IMR-90 (cell line): ENCODE results near the gene ADCK1. TPM values are rescaled to one million over a fixed set of nuclear protein-coding genes. Genes with fewer than 3 reads are reported as not detected.

Experiments
- ATAC-seq: fragments of 200-7000 bp; cut with Tn5 transposase; 2 replicates; pipeline ENCODE4 v1.9.1; 2020; ENCODE audit warnings: low read depth, mild to moderate bottlenecking, moderate library complexity
- BruUV-seq: library from RNA; stranded (reverse); fragments of 400-500 nt; replicated peaks from 2 replicates; lab custom pipeline; 2021; lab: Mats Ljungman, UMichigan
- CTCF ChIA-PET: fragments of 300-600 bp; formaldehyde crosslinking; extraction: SDS; loops from one replicate; lab custom pipeline; 2021; ENCODE audit warnings: antibody characterized with exemption; lab: Yijun Ruan, JAX
- POLR2A ChIA-PET: fragments of 300-600 bp; sonication (Branson Sonifier 250); formaldehyde crosslinking; loops from one replicate; lab custom pipeline; 2022; ENCODE audit warnings: antibody characterized with exemption; ENCODE audit not compliant: unreplicated experiment; lab: Charles Lee
- DNase-seq: peaks from one replicate; pipeline ENCODE4 v3.0.0; 2013
- H2AFZ ChIP-seq: replicated peaks from 2 replicates; pipeline ENCODE3; 2013; ENCODE audit warnings: low read length, mild to moderate bottlenecking; ENCODE audit not compliant: poor library complexity
- H2AK5ac ChIP-seq: 2 replicates; pipeline ENCODE4 v1.6.1; 2013; ENCODE audit warnings: low read depth, low read length, inconsistent platforms
- H2AK9ac ChIP-seq: replicated peaks from 2 replicates; pipeline ENCODE3; 2013; ENCODE audit warnings: mild to moderate bottlenecking, low read depth, low read length, moderate library complexity; ENCODE audit not compliant: poor library complexity
- H2BK120ac ChIP-seq: 2 replicates; pipeline ENCODE4 v1.6.1; 2013; ENCODE audit warnings: low read depth, low read length, inconsistent platforms
- H2BK15ac ChIP-seq: 3 replicates; pipeline ENCODE4 v1.6.1; 2013; ENCODE audit warnings: low read depth, low read length, inconsistent platforms
- H2BK20ac ChIP-seq: 2 replicates; pipeline ENCODE4 v1.6.1; 2013; ENCODE audit warnings: low read depth, mild to moderate bottlenecking, inconsistent platforms, low read length, moderate library complexity
- H2BK5ac ChIP-seq: 2 replicates; pipeline ENCODE4 v1.6.1; 2013; ENCODE audit warnings: mild to moderate bottlenecking, low read depth, low read length, inconsistent platforms; ENCODE audit not compliant: poor library complexity, severe bottlenecking
- H3K14ac ChIP-seq: replicated peaks from 2 replicates; pipeline ENCODE4 v1.6.1; 2013; ENCODE audit warnings: low read depth, low read length, inconsistent platforms
- H3K18ac ChIP-seq: 2 replicates; pipeline ENCODE4 v1.6.1; 2013; ENCODE audit warnings: low read depth, low read length, control low read depth
- H3K23ac ChIP-seq: 2 replicates; pipeline ENCODE4 v1.6.1; 2013; ENCODE audit warnings: low read depth, low read length, inconsistent platforms
- H3K27ac ChIP-seq: 2 replicates; pipeline ENCODE4 v1.5.1; 2013; ENCODE audit warnings: mild to moderate bottlenecking, control low read depth, low read length; ENCODE audit not compliant: insufficient read depth
- H3K27me3 ChIP-seq: 2 replicates; pipeline ENCODE4 v1.6.1; 2013; ENCODE audit warnings: low read length; ENCODE audit not compliant: control insufficient read depth, insufficient read depth
- H3K36me3 ChIP-seq: 2 replicates; pipeline ENCODE4 v1.6.1; 2013; ENCODE audit warnings: low read length, mixed read lengths; ENCODE audit not compliant: control insufficient read depth, insufficient read depth
- H3K4ac ChIP-seq: 2 replicates; pipeline ENCODE4 v1.6.1; 2013; ENCODE audit warnings: low read depth, low read length, inconsistent platforms
- H3K4me1 ChIP-seq: 2 replicates; pipeline ENCODE4 v1.6.1; 2013; ENCODE audit warnings: low read length, mixed read lengths; ENCODE audit not compliant: control insufficient read depth, insufficient read depth
- H3K4me2 ChIP-seq: 2 replicates; pipeline ENCODE4 v1.6.1; 2013; ENCODE audit warnings: low read depth, mild to moderate bottlenecking, control low read depth, low read length, moderate library complexity
- H3K4me3 ChIP-seq: 2 replicates; pipeline ENCODE4 v1.5.1; 2013; ENCODE audit warnings: low read depth, mild to moderate bottlenecking, control low read depth, low read length, moderate library complexity; ENCODE audit not compliant: insufficient read depth
- H3K56ac ChIP-seq: 2 replicates; pipeline ENCODE4 v1.6.1; 2013; ENCODE audit warnings: low read length, inconsistent platforms; ENCODE audit not compliant: insufficient read depth; ENCODE audit errors: extremely low read depth
- H3K79me1 ChIP-seq, 2 experiments: 2 replicates each; pipeline ENCODE4 v1.6.1; 2013; ENCODE audit warnings: low read length in 2 of 2, inconsistent platforms in 1 of 2, low read depth in 1 of 2
- H3K9ac ChIP-seq: 2 replicates; pipeline ENCODE4 v1.6.1; 2013; ENCODE audit warnings: low read depth, low read length, control low read depth
- H3K9me1 ChIP-seq: 2 replicates; pipeline ENCODE4 v1.6.1; 2013; ENCODE audit warnings: low read length, inconsistent platforms; ENCODE audit not compliant: insufficient read depth
- H3K9me3 ChIP-seq: 2 replicates; pipeline ENCODE4 v1.6.1; 2013; ENCODE audit warnings: low read length; ENCODE audit not compliant: control insufficient read depth, insufficient read depth
- H4K20me1 ChIP-seq: 2 replicates; pipeline ENCODE4 v1.6.1; 2013; ENCODE audit warnings: low read length, inconsistent platforms; ENCODE audit not compliant: insufficient read depth
- H4K5ac ChIP-seq: 2 replicates; pipeline ENCODE4 v1.6.1; 2013; ENCODE audit warnings: mild to moderate bottlenecking, low read depth, low read length, control low read depth
- H4K8ac ChIP-seq, 2 experiments: 2 replicates each; pipeline ENCODE4 v1.6.1; 2013; ENCODE audit warnings: low read depth in 2 of 2, low read length in 2 of 2, control low read depth in 1 of 2, inconsistent platforms in 1 of 2
- H4K91ac ChIP-seq: 2 replicates; pipeline ENCODE4 v1.6.1; 2013; ENCODE audit warnings: low read depth, low read length, inconsistent platforms; ENCODE audit not compliant: insufficient read depth
- CEBPB ChIP-seq: IDR thresholded peaks from 2 replicates; pipeline ENCODE4 v1.6.1; 2012; ENCODE audit warnings: low read depth, low read length, improper control_type of control experiment
- CTCF ChIP-seq: conservative IDR thresholded peaks from 2 replicates; pipeline ENCODE4 v1.5.1; 2012; ENCODE audit warnings: mild to moderate bottlenecking, low read depth, low read length, improper control_type of control experiment
- ELK1 ChIP-seq: fragments of 150-350 bp; IDR thresholded peaks from 2 replicates; pipeline ENCODE4 v1.6.1; 2016; ENCODE audit warnings: low read depth, mild to moderate bottlenecking, low read length, moderate library complexity, borderline replicate concordance
- MAZ ChIP-seq: IDR thresholded peaks from 2 replicates; pipeline ENCODE4 v1.6.1; 2012; ENCODE audit warnings: low read depth, mild to moderate bottlenecking, low read length, improper control_type of control experiment, moderate library complexity, borderline replicate concordance
- MXI1 ChIP-seq: IDR thresholded peaks from 2 replicates; pipeline ENCODE4 v1.6.1; 2012; ENCODE audit warnings: low read depth, mild to moderate bottlenecking, low read length, moderate library complexity, borderline replicate concordance
- POLR2A ChIP-seq: IDR thresholded peaks from 2 replicates; pipeline ENCODE4 v1.6.1; 2012; ENCODE audit warnings: mild to moderate bottlenecking, low read depth, low read length
- RCOR1 ChIP-seq: IDR thresholded peaks from 2 replicates; pipeline ENCODE4 v1.6.1; 2012; ENCODE audit warnings: mild to moderate bottlenecking, low read length, improper control_type of control experiment; ENCODE audit not compliant: insufficient replicate concordance
- USF2 ChIP-seq: fragments of 150-350 bp; IDR thresholded peaks from 2 replicates; pipeline ENCODE4 v1.6.1; 2017; ENCODE audit warnings: mild to moderate bottlenecking, antibody characterized with exemption, low read length, low read depth
- WGBS, 2 experiments: methylation state at CpG; one replicate each; pipeline versions ENCODE4 v1.1.5 to v1.1.7; 2013; ENCODE audit warnings: missing lambda C conversion rate in 2 of 2; ENCODE audit not compliant: insufficient read length in 1 of 2; ENCODE audit errors: extremely low coverage in 2 of 2; 5-methylcytosine and 5-hydroxymethylcytosine counted together
- dilution Hi-C: fragments of 300-500 bp; cut with HindIII; formaldehyde crosslinking; loops from one replicate; pipeline ENCODE4 v1.14.3; 2018; ENCODE audit warnings: low sequenced_read_pairs; ENCODE audit not compliant: unreplicated experiment
- in situ Hi-C: fragments of 300-500 bp; cut with MboI; formaldehyde crosslinking; loops from 3 replicates; pipeline ENCODE4 v1.14.3; 2019; ENCODE audit warnings: low sequenced_read_pairs, inconsistent platforms, mixed read lengths
- intact Hi-C: fragments of 100-400 bp; cut with micrococcal nuclease; formaldehyde crosslinking; loops from 2 replicates; pipeline ENCODE4 v1.10.0; 2022
- polyA plus RNA-seq, 3 experiments: library from polyadenylated mRNA; depleted of rRNA; stranded (reverse); fragments of >200 nt; gene quantifications; 2 replicates each; pipeline ENCODE4 v1.2.3, GENCODE V29; 2012; ENCODE audit warnings: low replicate concordance in 1 of 3
- total RNA-seq: library from RNA; depleted of rRNA; stranded (reverse); fragments of >200 nt; gene quantifications from 2 replicates; pipeline ENCODE4 v1.2.3, GENCODE V29; 2012

Gene ADCK1
- total and polyA plus RNA-seq, 2 of the 4 experiments (the other 2 are of a cell fraction) = 1.6 to 4.6 TPM

- in situ Hi-C loops (no loop called here), intact Hi-C loops (no loop called here), dilution Hi-C loops (no loop called here)
- H3K36me3 ChIP-seq = no peaks in the 10 kb centered on the region
- no peak overlapping the region for H3K27ac ChIP-seq
- 0% methylated on average over 3 of the region's 8 CpGs; no CpG with 5 or more reads in 1 of the 2 experiments for WGBS, 2 experiments
- no peaks in the 10 kb centered on the region for H4K20me1 ChIP-seq
- H2AK9ac ChIP-seq = no peak overlapping the region
- no peak overlapping the region for H3K9ac ChIP-seq
- no peak overlapping the region for H4K8ac ChIP-seq
- H4K5ac ChIP-seq = no peak overlapping the region
- H3K4me2 ChIP-seq = no peak overlapping the region
- no peak overlapping the region for H2AK5ac ChIP-seq
- no peak overlapping the region for H2BK120ac ChIP-seq
- H3K27me3 ChIP-seq = no peaks in the 10 kb centered on the region
- no peaks in the 10 kb centered on the region for H3K4me1 ChIP-seq
- H3K79me1 ChIP-seq = no peaks in the 10 kb centered on the region
- BruUV-seq = no TSS peak
- no peak for DNase-seq
- TF ChIP-seq MXI1 (no peak), USF2 (no peak), POLR2A (no peak), CEBPB (no peak), ELK1 (no peak), RCOR1 (no peak), CTCF (no peak), MAZ (no peak)
- H3K4me3 ChIP-seq = no peak overlapping the region
- H2BK5ac ChIP-seq = no peak overlapping the region
- ChIA-PET POLR2A (no interaction called here), CTCF (interaction anchor here (1.2 kb wide), 1 partner anchor 11 kb away, joined by 3 read pairs; no protein-coding TSS in a partner anchor)
- H2BK15ac ChIP-seq = no peak overlapping the region
- no peak overlapping the region for H4K91ac ChIP-seq
- H3K18ac ChIP-seq = no peak overlapping the region
- H3K9me3 ChIP-seq = no peaks in the 10 kb centered on the region
- H3K9me1 ChIP-seq = no peaks in the 10 kb centered on the region; the same call in 1 of the 2 replicates
- no peak overlapping the region for H3K23ac ChIP-seq
- no peak overlapping the region for H3K4ac ChIP-seq
- no peak overlapping the region for H3K14ac ChIP-seq
- no peak overlapping the region for H2AFZ ChIP-seq
- H2BK20ac ChIP-seq = no peak overlapping the region
- peak; percentile 21; the same call in 1 of the 2 replicates for ATAC-seq
- H3K56ac ChIP-seq = no peak overlapping the region
These were observed 39.1 kb downstream of the ADCK1 start for GRCh38 chr14:77838831-77839511.
